GM12872 (cell line): ENCODE measurements around the gene PPP1CB.

Experiments used
- TF ChIP-seq, protein P1 (sequence below): IDR thresholded peaks from 3 replicates; pipeline ENCODE4 v1.5.1; 2011; ENCODE audit warnings: low read depth, mild to moderate bottlenecking, low read length, moderate library complexity; ENCODE audit not compliant: insufficient read depth

The PPP1CB gene

DNA sequence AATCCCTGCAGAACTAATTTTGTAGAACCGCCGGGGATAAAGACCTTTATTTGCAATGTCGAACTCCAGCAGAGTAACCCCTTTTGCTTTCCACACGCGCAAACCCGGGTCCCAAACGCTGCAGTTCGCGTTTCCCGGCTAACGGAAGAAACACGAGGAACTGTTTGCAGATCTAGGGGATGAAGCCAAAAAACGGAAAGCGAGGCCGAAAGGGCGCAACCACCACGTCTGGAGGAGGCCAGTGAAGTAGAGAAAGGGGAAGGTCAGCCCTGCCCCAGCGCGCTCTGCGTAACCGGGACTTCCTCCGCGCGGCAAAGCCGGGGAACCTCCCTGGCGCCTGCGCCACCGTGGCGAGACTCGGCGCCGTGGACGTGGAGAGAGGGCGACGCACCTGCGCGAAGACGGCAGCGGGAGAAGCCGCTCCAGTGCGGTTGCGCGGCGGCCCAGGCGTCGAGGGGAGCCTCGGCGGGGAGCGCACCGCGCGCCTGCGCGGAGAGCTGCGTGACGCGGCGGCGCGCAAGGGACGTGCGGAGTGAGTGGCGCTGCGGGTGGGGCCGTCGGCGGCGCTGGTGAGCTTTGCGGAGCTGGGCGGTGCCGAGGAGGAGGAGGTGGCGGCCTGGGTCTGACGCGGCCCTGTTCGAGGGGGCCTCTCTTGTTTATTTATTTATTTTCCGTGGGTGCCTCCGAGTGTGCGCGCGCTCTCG lies at the start of gene PPP1CB:
TSS of gene PPP1CB (plus strand) at position 579 of the 704 bp plus-strand sequence. CDS start 295 bp downstream, outside the sequence.
- TF ChIP-seq, protein P1, sequence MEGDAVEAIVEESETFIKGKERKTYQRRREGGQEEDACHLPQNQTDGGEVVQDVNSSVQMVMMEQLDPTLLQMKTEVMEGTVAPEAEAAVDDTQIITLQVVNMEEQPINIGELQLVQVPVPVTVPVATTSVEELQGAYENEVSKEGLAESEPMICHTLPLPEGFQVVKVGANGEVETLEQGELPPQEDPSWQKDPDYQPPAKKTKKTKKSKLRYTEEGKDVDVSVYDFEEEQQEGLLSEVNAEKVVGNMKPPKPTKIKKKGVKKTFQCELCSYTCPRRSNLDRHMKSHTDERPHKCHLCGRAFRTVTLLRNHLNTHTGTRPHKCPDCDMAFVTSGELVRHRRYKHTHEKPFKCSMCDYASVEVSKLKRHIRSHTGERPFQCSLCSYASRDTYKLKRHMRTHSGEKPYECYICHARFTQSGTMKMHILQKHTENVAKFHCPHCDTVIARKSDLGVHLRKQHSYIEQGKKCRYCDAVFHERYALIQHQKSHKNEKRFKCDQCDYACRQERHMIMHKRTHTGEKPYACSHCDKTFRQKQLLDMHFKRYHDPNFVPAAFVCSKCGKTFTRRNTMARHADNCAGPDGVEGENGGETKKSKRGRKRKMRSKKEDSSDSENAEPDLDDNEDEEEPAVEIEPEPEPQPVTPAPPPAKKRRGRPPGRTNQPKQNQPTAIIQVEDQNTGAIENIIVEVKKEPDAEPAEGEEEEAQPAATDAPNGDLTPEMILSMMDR: peak; percentile 29; the same call in 1 of the 3 replicates

DNA sequence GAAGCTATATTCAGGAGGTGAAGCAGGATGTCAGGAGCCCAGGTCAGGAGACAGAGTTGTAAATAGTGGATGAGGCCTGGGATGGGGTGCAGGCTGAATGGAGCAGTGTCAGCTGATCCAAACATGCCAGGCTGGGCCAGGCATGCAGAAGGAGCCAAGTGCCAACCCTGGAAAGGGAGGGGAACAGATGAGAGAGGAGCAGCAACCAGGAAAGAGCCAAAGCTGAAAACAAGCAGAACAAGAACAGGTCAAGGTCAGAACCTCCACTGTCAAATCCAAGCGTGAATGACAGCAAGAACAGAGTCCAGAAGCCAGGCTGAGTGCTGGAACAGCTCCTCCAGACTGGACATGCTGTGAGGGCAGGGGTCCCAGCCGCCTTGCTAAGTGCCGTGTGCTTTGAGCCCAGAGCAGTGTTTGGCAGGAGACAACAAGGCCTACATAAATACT lies 49.2 kb upstream of the PPP1CB start:
- TF ChIP-seq, protein P1: no peak

DNA sequence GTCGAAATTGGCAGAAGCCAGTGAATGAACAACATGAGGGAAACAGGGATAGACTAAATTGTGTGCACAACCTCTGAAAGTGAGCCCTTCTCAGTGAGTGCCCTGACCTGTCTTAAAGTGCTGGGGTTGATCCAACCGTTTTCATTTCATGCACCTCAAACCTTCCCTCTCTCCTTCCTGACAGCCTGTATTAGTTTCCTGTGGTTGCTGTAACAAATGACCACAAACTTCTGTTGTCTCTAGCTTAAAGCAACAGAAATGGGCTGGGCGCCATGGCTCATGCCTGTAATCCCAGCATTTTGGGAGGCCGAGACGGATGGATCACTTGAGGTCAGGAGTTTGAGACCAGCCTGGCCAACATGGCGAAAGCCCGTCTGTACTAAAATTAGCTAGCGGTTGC lies 48.8 kb upstream of the PPP1CB start:
- TF ChIP-seq, protein P1: no peak

DNA sequence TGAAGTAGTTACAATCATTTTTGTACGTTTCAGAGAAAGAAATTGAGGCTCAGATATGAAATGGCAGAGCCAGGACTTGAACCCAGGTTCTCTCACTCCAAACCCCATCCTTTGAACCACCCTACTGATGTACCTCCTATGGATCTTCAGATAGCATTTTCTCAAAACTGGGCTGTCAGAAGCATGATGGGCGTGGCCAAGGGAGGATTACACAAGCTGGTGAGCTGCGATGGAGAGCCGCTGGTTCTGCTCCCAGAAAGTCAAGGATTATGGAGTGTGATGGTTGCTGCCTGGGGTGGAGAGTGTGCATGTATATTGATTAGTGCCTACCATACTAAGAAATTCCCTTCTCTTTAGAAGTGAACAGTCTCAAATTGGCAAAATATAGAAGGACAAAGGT lies 47.0 kb upstream of the PPP1CB start:
- TF ChIP-seq, protein P1: no peak

DNA sequence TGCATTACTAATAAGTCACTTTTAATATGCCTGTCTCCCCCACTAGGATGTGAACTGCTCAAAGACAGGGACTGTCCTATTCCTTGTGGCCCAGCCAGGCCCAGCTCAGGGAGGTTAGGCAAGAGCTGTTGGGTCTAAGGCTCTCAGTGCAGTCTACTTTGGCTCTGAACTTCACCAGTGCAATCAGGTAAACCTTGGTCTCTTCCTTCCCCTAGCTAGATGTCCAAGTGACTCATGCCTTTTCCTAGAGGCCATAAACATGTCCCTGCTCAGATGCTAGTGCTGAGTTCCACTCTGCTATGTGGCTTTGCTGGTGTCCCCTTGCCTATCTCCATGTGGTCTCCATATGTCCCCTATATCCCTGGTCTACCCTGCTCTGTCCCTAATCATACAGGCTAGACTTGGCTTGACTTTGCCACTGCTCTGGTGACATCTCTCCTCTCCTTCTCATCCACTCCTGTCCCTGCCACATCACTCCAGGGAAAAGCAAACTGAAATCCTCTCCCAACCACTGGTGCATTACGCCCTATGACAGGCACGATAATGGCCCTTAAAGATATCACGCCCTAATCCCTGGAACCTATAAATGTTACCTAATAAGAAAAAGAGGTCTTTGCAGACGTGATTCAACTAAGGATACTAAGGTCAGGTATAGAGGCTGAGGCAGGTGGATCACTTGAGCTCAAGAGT lies 45.7 kb upstream of the PPP1CB start:
- TF ChIP-seq, protein P1: no peak

DNA sequence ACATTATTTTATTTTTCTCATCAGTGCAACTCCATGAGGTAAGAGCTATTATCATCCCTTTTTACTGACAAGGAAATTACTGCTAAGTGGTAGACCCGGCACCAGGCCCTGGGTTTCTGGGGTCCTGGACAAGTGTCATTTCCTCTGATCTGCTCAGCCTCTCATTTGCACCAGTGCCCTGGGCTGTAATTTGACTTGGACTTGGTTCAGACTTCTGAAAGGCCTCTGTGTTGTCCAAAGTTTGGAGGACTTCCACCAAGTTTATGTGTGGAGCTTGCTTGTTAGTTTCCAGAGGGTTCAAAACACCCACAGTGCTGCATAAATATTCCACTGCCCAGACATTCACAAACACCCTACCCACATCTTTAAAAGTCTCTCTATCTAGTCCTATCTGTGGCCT lies 44.0 kb upstream of the PPP1CB start:
- TF ChIP-seq, protein P1: no peak

DNA sequence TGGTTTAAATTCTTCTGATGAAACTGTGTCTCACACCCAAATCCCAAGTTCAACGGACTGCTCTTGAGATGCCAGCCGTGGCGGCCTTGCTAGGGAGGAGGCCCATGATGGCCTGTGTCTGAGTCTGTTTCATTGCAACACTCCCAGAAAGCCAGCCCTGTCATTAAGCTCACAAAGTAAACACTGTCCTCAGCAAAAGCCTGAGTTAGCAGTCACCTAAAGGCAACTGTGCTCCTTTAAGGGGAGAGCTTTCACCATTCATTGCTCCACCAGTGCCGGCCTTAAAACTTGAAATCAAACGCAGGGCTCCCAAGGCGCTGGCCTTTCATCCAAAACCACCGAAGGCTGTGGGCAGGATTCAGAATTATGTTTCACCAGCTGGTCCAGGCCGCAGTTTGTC lies 42.5 kb upstream of the PPP1CB start:
- TF ChIP-seq, protein P1: no peak
